HTR-8/SVneo (cell line): ENCODE results near the gene OBSL1.

Source experiments
- DNase-seq: peaks from one replicate; pipeline ENCODE4 v3.0.0; 2011; ENCODE audit warnings: low spot score, mixed read lengths; ENCODE audit not compliant: insufficient read length
- FAIRE-seq: peaks from 2 replicates; lab custom pipeline; 2011; peaks lifted over from hg19 to GRCh38; lab: Jason Lieb, UNC

The OBSL1 gene

GRCh38 chr2:219567791-219568361 lies 3.5 kb downstream of the OBSL1 start:
- FAIRE-seq (no peak), DNase-seq (no peak)

- FAIRE-seq: no peak
- DNase-seq: no peak
Observed at GRCh38 chr2:219567131-219567530, 4.2 kb downstream of the OBSL1 start.

- FAIRE-seq: no peak
- no peak for DNase-seq
Observed at GRCh38 chr2:219566640-219567039, 4.7 kb downstream of the OBSL1 start.

- DNase-seq: no peak
- FAIRE-seq: no peak
Observed at GRCh38 chr2:219565130-219566080, 5.9 kb downstream of the OBSL1 start.

- DNase-seq (no peak), FAIRE-seq (no peak)
Observed at GRCh38 chr2:219563271-219563928, 7.9 kb downstream of the OBSL1 start.

GRCh38 chr2:219562049-219563020 lies 9.0 kb downstream of the OBSL1 start:
- no peak for FAIRE-seq

GRCh38 chr2:219561179-219562048 lies 9.9 kb downstream of the OBSL1 start:
- FAIRE-seq (no peak), DNase-seq (no peak)

More at GRCh38 chr2:219562049-219563020, 9.0 kb downstream of the OBSL1 start:
- no peak for DNase-seq

GRCh38 chr2:219560893-219561178 lies 10.5 kb downstream of the OBSL1 start:
- DNase-seq: no peak

GRCh38 chr2:219560037-219560892 lies 11.1 kb downstream of the OBSL1 start:
- FAIRE-seq: no peak
- DNase-seq: no peak

More at GRCh38 chr2:219560893-219561178, 10.5 kb downstream of the OBSL1 start:
- FAIRE-seq: peak; percentile 16

- peak; percentile 89 for FAIRE-seq
Observed at GRCh38 chr2:219559156-219559915, 12.0 kb downstream of the OBSL1 start.

GRCh38 chr2:219557791-219558785 lies 13.3 kb downstream of the OBSL1 start:
- FAIRE-seq (no peak), DNase-seq (no peak)

More at GRCh38 chr2:219559156-219559915, 12.0 kb downstream of the OBSL1 start:
- no peak for DNase-seq

GRCh38 chr2:219557320-219557719 lies 14.0 kb downstream of the OBSL1 start:
- FAIRE-seq (no peak), DNase-seq (no peak)

GRCh38 chr2:219556413-219556812 lies 14.9 kb downstream of the OBSL1 start:
- FAIRE-seq (no peak), DNase-seq (no peak)

GRCh38 chr2:219555956-219556355 lies 15.4 kb downstream of the OBSL1 start:
- no peak for FAIRE-seq
- no peak for DNase-seq

- FAIRE-seq: no peak
- no peak for DNase-seq
Observed at GRCh38 chr2:219554350-219554749, 17.0 kb downstream of the OBSL1 start.

GRCh38 chr2:219553463-219553963 lies 17.8 kb downstream of the OBSL1 start:
- DNase-seq (no peak), FAIRE-seq (peak; percentile 46)
